Kidney (tissue), 14 donors: ENCODE results near the gene FNTB. TPM values are rescaled to one million over a fixed set of nuclear protein-coding genes. Genes with fewer than 3 reads are reported as not detected.

Experiments
- DNase-seq, 5 donors: peaks; one replicate each; pipeline ENCODE4 v3.0.0-alpha.2; 2013 to 2020
- FAIRE-seq: peaks from 2 replicates; lab custom pipeline; 2012; peaks lifted over from hg19 to GRCh38; lab: Jason Lieb, UNC
- H3K27ac ChIP-seq, 2 donors: one replicate each; pipeline ENCODE4 v1.7.0; 2013; ENCODE audit warnings: low read depth in 2 of 2, low read length in 2 of 2, inconsistent platforms in 1 of 2
- H3K27me3 ChIP-seq: one replicate; pipeline ENCODE4 v1.7.1; 2013; ENCODE audit warnings: low read length, inconsistent platforms; ENCODE audit not compliant: control insufficient read depth, insufficient read depth
- H3K36me3 ChIP-seq, 3 donors: one replicate each; pipeline versions ENCODE4 v1.7.0 to v1.7.1; 2013; ENCODE audit warnings: low read length in 3 of 3, control low read depth in 1 of 3, inconsistent platforms in 1 of 3; ENCODE audit not compliant: insufficient read depth in 3 of 3, control insufficient read depth in 2 of 3
- H3K4me1 ChIP-seq, 3 donors: one replicate each; pipeline versions ENCODE4 v1.7.0 to v1.7.1; 2013; ENCODE audit warnings: low read length in 3 of 3, inconsistent platforms in 1 of 3, low read depth in 1 of 3; ENCODE audit not compliant: control insufficient read depth in 2 of 3, insufficient read depth in 2 of 3
- H3K4me3 ChIP-seq, 3 donors: one replicate each; pipeline versions ENCODE4 v1.7.0 to v1.8.1; 2013; ENCODE audit warnings: low read length in 3 of 3, control low read depth in 1 of 3, inconsistent platforms in 1 of 3
- H3K9ac ChIP-seq, 3 donors: one replicate each; pipeline versions ENCODE4 v1.7.0 to v1.7.1; 2013; ENCODE audit warnings: low read length in 3 of 3, control low read depth in 1 of 3, inconsistent platforms in 1 of 3
- H3K9me3 ChIP-seq, 3 donors: one replicate each; pipeline versions ENCODE4 v1.7.0 to v1.7.1; 2013; ENCODE audit warnings: low read length in 3 of 3, control low read depth in 1 of 3, inconsistent platforms in 1 of 3; ENCODE audit not compliant: control insufficient read depth in 2 of 3, insufficient read depth in 1 of 3
- CTCF ChIP-seq: IDR thresholded peaks from 3 replicates; pipeline ENCODE4 v1.5.1; 2012; ENCODE audit warnings: mild to moderate bottlenecking, moderate library complexity, borderline replicate concordance; ENCODE audit not compliant: insufficient read depth; ENCODE audit errors: extremely low read depth
- intact Hi-C: fragments of 100-400 bp; cut with DNase I; formaldehyde crosslinking; loops from one replicate; pipeline ENCODE4 v1.11.1; 2022
- polyA plus RNA-seq: library from polyadenylated mRNA; stranded (reverse); fragments of 350-450 nt; fragmentation: Illumina TruSeq; extraction: RNeasy Lipid Tissue Mini Kit (QIAGEN cat#74804); gene quantifications from one replicate; pipeline ENCODE4 v1.2.3, GENCODE V29; 2014; ENCODE audit warnings: low read depth, low replicate concordance; ENCODE audit not compliant: insufficient read depth
- total RNA-seq: library from RNA; stranded (reverse); fragmentation: NEBNext Ultra II Directional; extraction: Animal tissue kit (Norgen Biotek cat#: 25700); gene quantifications from one replicate; pipeline ENCODE4 v1.2.1, GENCODE V29; 2021
- donor health status: control.
- donor health status: control.
- donor health status: control.
- donor health status: control.
- donor health status: control.
- donor health status: DM: yes; HTN: yes; CAD: no.
- donor health status: Normal renal cell carcinoma (clear cell type).

FNTB gene
- total and polyA plus RNA-seq, 2 donors from 2014 or later = 13.6 to 15.0 TPM

- H3K4me3 ChIP-seq = no peak overlapping the region
- no peak for TF ChIP-seq CTCF
- DNase-seq (no peak), FAIRE-seq (no peak)
- H3K27ac ChIP-seq = no peak overlapping the region
- H3K9ac ChIP-seq = no peak overlapping the region
- H3K4me1 ChIP-seq = peaks cover 0 to 5% (median 0%) of the 10 kb centered on the region in 3 donors
- H3K9me3 ChIP-seq = no peaks in the 10 kb centered on the region
- H3K27me3 ChIP-seq = no peaks in the 10 kb centered on the region
- H3K36me3 ChIP-seq = no peaks in the 10 kb centered on the region
- intact Hi-C loops = no loop called here
Measured at GRCh38 chr14:64994540-64994939, 7.8 kb downstream of the FNTB start.

- intact Hi-C loops = no loop called here
- TF ChIP-seq CTCF = no peak
- no peaks in the 10 kb centered on the region for H3K9me3 ChIP-seq
Measured at GRCh38 chr14:64995291-64995690, 8.6 kb downstream of the FNTB start.

GRCh38 chr14:64997108-64997794 lies 10.6 kb downstream of the FNTB start:
- intact Hi-C loops = no loop called here
- DNase-seq (no peak), FAIRE-seq (no peak)
- Histone ChIP-seq H3K4me1 (peaks cover 0 to 5% (median 0%) of the 10 kb centered on the region in 3 donors), H3K9me3 (no peaks in the 10 kb centered on the region), H3K36me3 (no peaks in the 10 kb centered on the region), H3K9ac (no peak overlapping the region), H3K4me3 (no peak overlapping the region), H3K27me3 (no peaks in the 10 kb centered on the region), H3K27ac (no peak overlapping the region)
- no peak for TF ChIP-seq CTCF

More at GRCh38 chr14:64995291-64995690, 8.6 kb downstream of the FNTB start:
- Histone ChIP-seq H3K4me1 (peaks cover 0 to 5% (median 0%) of the 10 kb centered on the region in 3 donors), H3K9ac (no peak overlapping the region), H3K36me3 (no peaks in the 10 kb centered on the region), H3K4me3 (no peak overlapping the region), H3K27ac (no peak overlapping the region), H3K27me3 (no peaks in the 10 kb centered on the region)
- FAIRE-seq = no peak
- no peak for DNase-seq
